ENCODE results near the gene ADSL.

- TF ChIP-seq CTCF (IDR thresholded peaks at IDR 0.05) (no peak), POLR2AphosphoS5 (IDR thresholded peaks at IDR 0.05) (no peak), POLR2A (IDR thresholded peaks at IDR 0.05) (no peak), EP300 (IDR thresholded peaks at IDR 0.05) (no peak)
These were observed 11.4 kb upstream of the ADSL start for GRCh38 chr22:40334899-40335298.

Data from suprapubic skin (tissue), 4 donors.